Prostate gland (tissue), 2 donors: Measurements from ENCODE around the gene PIK3C2G. TPM values are rescaled to one million over a fixed set of nuclear protein-coding genes. Genes with fewer than 3 reads are reported as not detected.
A peak's percentile ranks its signal among the peaks of the same experiment; 100 is the strongest.

Experiments
- DNase-seq: peaks from one replicate; pipeline ENCODE4 v3.0.0-alpha.2; 2019; ENCODE audit warnings: low spot score
- H3K27ac ChIP-seq, 2 donors: fragments of 200-600 bp; sonication (generic); 2 replicates each; pipeline ENCODE4 v1.5.1; 2017 to 2019
- H3K27me3 ChIP-seq: fragments of 200-600 bp; sonication (generic); replicated peaks from 2 replicates; pipeline ENCODE4 v1.5.1; 2019; ENCODE audit not compliant: insufficient read depth
- H3K36me3 ChIP-seq, 2 donors: fragments of 200-600 bp; sonication (generic); 1 replicate in 1 of 2; 2 replicates in 1 of 2; pipeline versions ENCODE4 v1.5.1 to v1.8.1; 2017 to 2019
- H3K4me1 ChIP-seq: fragments of 200-600 bp; sonication (generic); replicated peaks from 2 replicates; pipeline ENCODE4 v1.5.1; 2019
- H3K4me3 ChIP-seq, 2 donors: fragments of 200-600 bp; sonication (generic); 2 replicates each; pipeline ENCODE4 v1.5.1; 2017 to 2019
- H3K9me3 ChIP-seq: fragments of 200-600 bp; sonication (generic); 2 replicates; pipeline ENCODE4 v1.5.1; 2017
- POLR2A ChIP-seq: fragments of 450-650 bp; IDR thresholded peaks from one replicate; pipeline ENCODE4 v1.6.1; 2016; ENCODE audit warnings: antibody characterized with exemption, mild to moderate bottlenecking
- POLR2AphosphoS5 ChIP-seq: sonication (generic); formaldehyde crosslinking; IDR thresholded peaks from one replicate; pipeline ENCODE4 v1.6.1; 2017; ENCODE audit warnings: antibody characterized with exemption
- WGBS: methylation state at CpG from one replicate; pipeline ENCODE4 v1.1.5; 2018; 5-methylcytosine and 5-hydroxymethylcytosine counted together
- intact Hi-C: fragments of 100-400 bp; cut with DNase I; formaldehyde crosslinking; loops from one replicate; pipeline ENCODE4 v1.14.2; 2022
- total RNA-seq, 2 donors: library from RNA; depleted of rRNA; stranded (reverse); fragments of >200 nt; gene quantifications; one replicate each; pipeline ENCODE4 v1.1.0, GENCODE V29; 2016
- TF ChIP-seq, protein P1 (sequence below), 4 experiments: fragments of 200-600 bp in 2 of 4; fragments of 450-650 bp in 2 of 4; sonication (generic) in 2 of 4; IDR thresholded peaks; 1 replicate in 3 of 4; 2 replicates in 1 of 4; pipeline ENCODE4 v1.5.1; 2016 to 2019; ENCODE audit warnings: antibody characterized with exemption in 4 of 4, mild to moderate bottlenecking in 2 of 4, moderate library complexity in 2 of 4

Gene PIK3C2G
- total RNA-seq, 2 donors from 2014 or later: 1.4 to 2.1 TPM

DNA sequence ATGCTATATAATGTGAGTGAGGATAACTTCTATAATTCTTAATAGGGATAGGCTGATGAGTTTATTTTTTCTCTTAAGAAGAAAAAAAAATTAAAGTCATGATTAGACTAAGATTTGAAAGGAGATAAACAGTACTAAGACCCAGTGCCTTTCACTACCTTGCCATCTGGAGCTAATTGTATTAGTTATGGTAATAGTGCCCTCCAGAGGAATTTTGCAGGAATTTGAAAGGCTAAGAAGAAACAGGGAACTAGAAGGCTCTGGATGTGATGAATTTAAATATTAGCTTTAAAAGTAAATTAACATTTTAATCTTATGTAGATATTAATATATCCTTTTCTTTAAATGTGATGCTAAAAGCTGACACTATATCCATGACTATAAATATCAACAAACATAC, 36.6 kb upstream of the PIK3C2G start:
- no peak for DNase-seq
- intact Hi-C loops: no loop called here
- Histone ChIP-seq H3K27me3 (no peaks in the 10 kb centered on the region), H3K36me3 (no peaks in the 10 kb centered on the region), H3K4me1 (no peaks in the 10 kb centered on the region), H3K27ac (no peak overlapping the region), H3K9me3 (no peaks in the 10 kb centered on the region), H3K4me3 (no peak overlapping the region)
- no peak for TF ChIP-seq POLR2A
- TF ChIP-seq POLR2AphosphoS5: no peak
- TF ChIP-seq, protein P1, sequence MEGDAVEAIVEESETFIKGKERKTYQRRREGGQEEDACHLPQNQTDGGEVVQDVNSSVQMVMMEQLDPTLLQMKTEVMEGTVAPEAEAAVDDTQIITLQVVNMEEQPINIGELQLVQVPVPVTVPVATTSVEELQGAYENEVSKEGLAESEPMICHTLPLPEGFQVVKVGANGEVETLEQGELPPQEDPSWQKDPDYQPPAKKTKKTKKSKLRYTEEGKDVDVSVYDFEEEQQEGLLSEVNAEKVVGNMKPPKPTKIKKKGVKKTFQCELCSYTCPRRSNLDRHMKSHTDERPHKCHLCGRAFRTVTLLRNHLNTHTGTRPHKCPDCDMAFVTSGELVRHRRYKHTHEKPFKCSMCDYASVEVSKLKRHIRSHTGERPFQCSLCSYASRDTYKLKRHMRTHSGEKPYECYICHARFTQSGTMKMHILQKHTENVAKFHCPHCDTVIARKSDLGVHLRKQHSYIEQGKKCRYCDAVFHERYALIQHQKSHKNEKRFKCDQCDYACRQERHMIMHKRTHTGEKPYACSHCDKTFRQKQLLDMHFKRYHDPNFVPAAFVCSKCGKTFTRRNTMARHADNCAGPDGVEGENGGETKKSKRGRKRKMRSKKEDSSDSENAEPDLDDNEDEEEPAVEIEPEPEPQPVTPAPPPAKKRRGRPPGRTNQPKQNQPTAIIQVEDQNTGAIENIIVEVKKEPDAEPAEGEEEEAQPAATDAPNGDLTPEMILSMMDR (IDR thresholded peaks at IDR 0.05): peak in 2 of 4 experiments; percentile 30 to 47

- no peaks in the 10 kb centered on the region for H3K36me3 ChIP-seq
- H3K27ac ChIP-seq: no peak overlapping the region
- no peaks in the 10 kb centered on the region for H3K4me1 ChIP-seq
- no peaks in the 10 kb centered on the region for H3K9me3 ChIP-seq
- no peaks in the 10 kb centered on the region for H3K27me3 ChIP-seq
- intact Hi-C loops: no loop called here
- TF ChIP-seq POLR2AphosphoS5: no peak
- TF ChIP-seq, protein P1 (IDR thresholded peaks at IDR 0.05): no peak
- TF ChIP-seq POLR2A: no peak
- no peak for DNase-seq
- WGBS: 90% methylated on average over 1 of the region's 1 CpG
- no peak overlapping the region for H3K4me3 ChIP-seq
Measured at GRCh38 chr12:18239526-18239925, 21.8 kb upstream of the PIK3C2G start.

DNA sequence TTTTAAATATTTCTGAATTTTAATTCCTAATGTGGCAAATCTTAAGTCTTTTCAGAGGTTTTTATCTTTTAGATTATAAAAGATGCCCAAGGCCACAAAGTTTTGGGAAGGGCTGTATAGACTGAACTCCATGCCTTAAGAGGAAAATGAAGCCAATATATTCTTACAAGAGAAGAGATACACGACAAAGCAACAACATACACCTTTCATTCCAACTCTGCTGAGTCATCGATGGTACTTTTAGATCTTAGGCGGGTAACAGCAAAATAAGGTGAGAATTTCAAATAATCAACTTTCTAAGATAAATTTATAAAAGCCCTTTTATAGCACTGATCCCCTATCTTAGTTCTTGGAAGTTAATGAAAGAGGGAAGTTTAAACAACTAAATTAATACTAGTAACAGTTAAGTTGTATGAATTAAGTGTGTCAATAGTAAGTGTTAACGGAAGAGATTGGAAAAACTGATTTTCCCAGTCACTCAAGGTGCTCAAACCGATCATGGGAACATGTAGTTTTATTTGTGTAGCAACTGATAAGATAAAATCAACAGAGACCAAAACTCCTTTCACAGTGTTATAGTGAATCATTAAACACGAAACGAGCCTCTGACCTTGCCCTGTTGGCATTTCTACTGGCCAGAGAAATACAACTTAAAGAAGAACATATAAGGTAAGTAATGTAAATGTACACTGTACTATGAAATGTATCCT, 18.8 kb upstream of the PIK3C2G start:
- H3K4me3 ChIP-seq: no peak overlapping the region
- intact Hi-C loops: no loop called here
- no peaks in the 10 kb centered on the region for H3K27me3 ChIP-seq
- no peaks in the 10 kb centered on the region for H3K9me3 ChIP-seq
- no peaks in the 10 kb centered on the region for H3K36me3 ChIP-seq
- H3K4me1 ChIP-seq: no peaks in the 10 kb centered on the region
- TF ChIP-seq POLR2A: no peak
- no peak for TF ChIP-seq POLR2AphosphoS5
- TF ChIP-seq, protein P1 (IDR thresholded peaks at IDR 0.05): no peak
- WGBS: 49% methylated on average over 7 of the region's 7 CpGs
- no peak overlapping the region for H3K27ac ChIP-seq
- no peak for DNase-seq

GRCh38 chr12:18243238-18243637, 18.1 kb upstream of the PIK3C2G start:
- Histone ChIP-seq H3K27me3 (no peaks in the 10 kb centered on the region), H3K36me3 (no peaks in the 10 kb centered on the region), H3K27ac (no peak overlapping the region), H3K9me3 (no peaks in the 10 kb centered on the region), H3K4me1 (no peaks in the 10 kb centered on the region), H3K4me3 (no peak overlapping the region)
- no peak for DNase-seq
- intact Hi-C loops: no loop called here
- TF ChIP-seq, protein P1 (IDR thresholded peaks at IDR 0.05): no peak
- no peak for TF ChIP-seq POLR2A
- no peak for TF ChIP-seq POLR2AphosphoS5

- 84% methylated on average over 1 of the region's 1 CpG for WGBS
- H3K4me3 ChIP-seq: no peak overlapping the region
- H3K27ac ChIP-seq: no peak overlapping the region
Measured at GRCh38 chr12:18246066-18246465, 15.3 kb upstream of the PIK3C2G start.

More at GRCh38 chr12:18246066-18246465, 15.3 kb upstream of the PIK3C2G start:
- Histone ChIP-seq H3K36me3 (no peaks in the 10 kb centered on the region), H3K4me1 (no peaks in the 10 kb centered on the region), H3K27me3 (no peaks in the 10 kb centered on the region), H3K9me3 (no peaks in the 10 kb centered on the region)
- intact Hi-C loops: no loop called here
- TF ChIP-seq POLR2A (no peak), POLR2AphosphoS5 (no peak)
- TF ChIP-seq, protein P1 (IDR thresholded peaks at IDR 0.05): no peak
- no peak for DNase-seq
